ENCODE data around the gene SIM2. TPM values are rescaled to one million over a fixed set of nuclear protein-coding genes. Genes with fewer than 3 reads are reported as not detected.
A peak's percentile ranks its signal among the peaks of the same experiment; 100 is the strongest.

The SIM2 gene
- total RNA-seq, 1 donor from 2014 or later = 14.8 TPM

- Mint-ChIP-seq H3K36me3 (peaks cover 9% of the 10 kb centered on the region), H3K4me3 (peak overlapping the region; percentile 1), H3K9me3 (peaks cover 4% of the 10 kb centered on the region), H3K27me3 (no peaks in the 10 kb centered on the region), H3K27ac (no peak overlapping the region), H3K4me1 (ENCODE audit: unreplicated experiment) (peaks cover 36% of the 10 kb centered on the region)
- DNase-seq (ENCODE audit: extremely low spot score, unreplicated experiment) = no peak
- TF ChIP-seq, protein P1, sequence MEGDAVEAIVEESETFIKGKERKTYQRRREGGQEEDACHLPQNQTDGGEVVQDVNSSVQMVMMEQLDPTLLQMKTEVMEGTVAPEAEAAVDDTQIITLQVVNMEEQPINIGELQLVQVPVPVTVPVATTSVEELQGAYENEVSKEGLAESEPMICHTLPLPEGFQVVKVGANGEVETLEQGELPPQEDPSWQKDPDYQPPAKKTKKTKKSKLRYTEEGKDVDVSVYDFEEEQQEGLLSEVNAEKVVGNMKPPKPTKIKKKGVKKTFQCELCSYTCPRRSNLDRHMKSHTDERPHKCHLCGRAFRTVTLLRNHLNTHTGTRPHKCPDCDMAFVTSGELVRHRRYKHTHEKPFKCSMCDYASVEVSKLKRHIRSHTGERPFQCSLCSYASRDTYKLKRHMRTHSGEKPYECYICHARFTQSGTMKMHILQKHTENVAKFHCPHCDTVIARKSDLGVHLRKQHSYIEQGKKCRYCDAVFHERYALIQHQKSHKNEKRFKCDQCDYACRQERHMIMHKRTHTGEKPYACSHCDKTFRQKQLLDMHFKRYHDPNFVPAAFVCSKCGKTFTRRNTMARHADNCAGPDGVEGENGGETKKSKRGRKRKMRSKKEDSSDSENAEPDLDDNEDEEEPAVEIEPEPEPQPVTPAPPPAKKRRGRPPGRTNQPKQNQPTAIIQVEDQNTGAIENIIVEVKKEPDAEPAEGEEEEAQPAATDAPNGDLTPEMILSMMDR (conservative IDR thresholded peaks at IDR 0.05) = no peak
These were observed 69.6 kb downstream of the SIM2 start for GRCh38 chr21:36768496-36768895.

- Mint-ChIP-seq H3K27ac (no peak overlapping the region), H3K9me3 (peaks cover 4% of the 10 kb centered on the region), H3K36me3 (peaks cover 5% of the 10 kb centered on the region), H3K4me3 (peak overlapping the region; percentile 1), H3K27me3 (no peaks in the 10 kb centered on the region), H3K4me1 (ENCODE audit: unreplicated experiment) (peaks cover 34% of the 10 kb centered on the region)
- TF ChIP-seq, protein P1 (conservative IDR thresholded peaks at IDR 0.05) = no peak
- DNase-seq (ENCODE audit: extremely low spot score, unreplicated experiment) = no peak
These were observed 70.3 kb downstream of the SIM2 start for GRCh38 chr21:36769051-36769839.

GRCh38 chr21:36773117-36773516 is 74.2 kb downstream of the SIM2 start:
- Mint-ChIP-seq H3K4me1 (ENCODE audit: unreplicated experiment) (peaks cover 24% of the 10 kb centered on the region), H3K4me3 (no peak overlapping the region), H3K9me3 (no peaks in the 10 kb centered on the region), H3K27ac (no peak overlapping the region), H3K36me3 (no peaks in the 10 kb centered on the region), H3K27me3 (no peaks in the 10 kb centered on the region)
- DNase-seq (ENCODE audit: extremely low spot score, unreplicated experiment) = no peak
- TF ChIP-seq, protein P1 (conservative IDR thresholded peaks at IDR 0.05) = no peak

- Mint-ChIP-seq H3K9me3 (no peaks in the 10 kb centered on the region), H3K27me3 (no peaks in the 10 kb centered on the region), H3K4me3 (no peak overlapping the region), H3K27ac (no peak overlapping the region), H3K36me3 (no peaks in the 10 kb centered on the region), H3K4me1 (ENCODE audit: unreplicated experiment) (peaks cover 16% of the 10 kb centered on the region)
- TF ChIP-seq, protein P1 (conservative IDR thresholded peaks at IDR 0.05) = no peak
- DNase-seq (ENCODE audit: extremely low spot score, unreplicated experiment) = no peak
These were observed 75.1 kb downstream of the SIM2 start for GRCh38 chr21:36773995-36774394.

GRCh38 chr21:36776981-36777617 is 78.2 kb downstream of the SIM2 start:
- H3K9me3 Mint-ChIP-seq = no peaks in the 10 kb centered on the region
- H3K27ac Mint-ChIP-seq = no peak overlapping the region
- H3K27me3 Mint-ChIP-seq = no peaks in the 10 kb centered on the region
- TF ChIP-seq, protein P1 (conservative IDR thresholded peaks at IDR 0.05) = no peak
- DNase-seq (ENCODE audit: extremely low spot score, unreplicated experiment) = no peak
- H3K36me3 Mint-ChIP-seq = no peaks in the 10 kb centered on the region
- H3K4me1 Mint-ChIP-seq (ENCODE audit: unreplicated experiment) = peaks cover 9% of the 10 kb centered on the region
- H3K4me3 Mint-ChIP-seq = no peak overlapping the region
